ENCODE measurements around the gene FYB1. TPM values are rescaled to one million over a fixed set of nuclear protein-coding genes. Genes with fewer than 3 reads are reported as not detected.
"Not testable (repeated sequence)": the region's sequence is repeated elsewhere in the genome, so short reads cannot be mapped to it uniquely, and the experiment has no call there.

FYB1 gene
- total RNA-seq, 1 donor from 2014 or later: 31.3 TPM

DNA sequence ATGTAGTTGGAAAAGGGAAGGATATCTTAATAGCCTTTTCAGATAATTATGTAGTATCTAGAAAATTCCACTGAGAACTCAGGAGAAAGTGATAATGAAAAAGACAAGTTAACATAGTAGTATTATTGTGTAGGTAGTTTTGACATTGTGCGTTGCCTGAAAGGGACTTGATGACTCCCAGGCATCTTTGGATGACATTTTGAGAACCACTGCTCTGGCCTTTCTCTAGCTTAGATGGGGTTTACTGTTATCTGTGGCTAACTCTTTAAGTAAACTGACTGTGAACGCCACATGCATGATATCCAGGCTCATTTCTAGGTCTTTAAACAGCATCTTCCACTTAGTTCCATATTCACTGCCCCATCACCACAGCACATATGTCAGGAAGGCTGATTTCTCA, 14.4 kb upstream of the FYB1 start:
- intact Hi-C loops (cut with DNase I): no loop called here
- no peak for ATAC-seq
- no peak for DNase-seq (ENCODE audit: low spot score)

GRCh38 chr5:39231705-39232525, 12.6 kb upstream of the FYB1 start:
- no peak for DNase-seq (ENCODE audit: low spot score)
- intact Hi-C loops (cut with DNase I): no loop called here

DNA sequence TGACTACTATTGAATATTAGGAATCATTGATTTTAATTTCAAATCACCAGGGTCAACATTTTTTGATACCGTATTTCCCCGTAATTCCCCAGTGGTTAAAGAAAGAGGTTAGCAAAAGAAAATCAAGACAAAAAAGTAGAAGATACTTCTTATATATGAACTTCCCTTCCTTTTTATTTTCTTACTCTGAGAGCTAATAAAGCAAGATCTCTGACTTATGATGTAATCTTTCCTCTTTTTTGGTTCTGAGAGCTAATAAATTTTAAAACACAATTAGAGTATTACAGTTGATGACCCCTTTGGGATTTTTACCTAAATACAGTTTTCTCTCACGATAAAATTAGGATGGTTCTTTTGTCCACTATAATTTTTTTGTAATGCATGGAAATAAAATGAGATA, 9.2 kb upstream of the FYB1 start:
- intact Hi-C loops (cut with DNase I): no loop called here
- no peak for ATAC-seq
- DNase-seq (ENCODE audit: low spot score): no peak

More at GRCh38 chr5:39231705-39232525, 12.6 kb upstream of the FYB1 start:
- no peak for ATAC-seq

GRCh38 chr5:39226558-39226957, 7.2 kb upstream of the FYB1 start:
- DNase-seq (ENCODE audit: low spot score): no peak
- intact Hi-C loops (cut with DNase I): no loop called here
- ATAC-seq: no peak

GRCh38 chr5:39226100-39226451, 6.7 kb upstream of the FYB1 start:
- ATAC-seq (no peak), DNase-seq (ENCODE audit: low spot score) (no peak)
- intact Hi-C loops (cut with DNase I): no loop called here

GRCh38 chr5:39225405-39226099, 6.2 kb upstream of the FYB1 start:
- ATAC-seq: no peak
- DNase-seq (ENCODE audit: low spot score): no peak
- intact Hi-C loops (cut with DNase I): no loop called here

- intact Hi-C loops (cut with DNase I): no loop called here
- ATAC-seq: peak; percentile 76
Observed at GRCh38 chr5:39224196-39224761, 4.9 kb upstream of the FYB1 start.

DNA sequence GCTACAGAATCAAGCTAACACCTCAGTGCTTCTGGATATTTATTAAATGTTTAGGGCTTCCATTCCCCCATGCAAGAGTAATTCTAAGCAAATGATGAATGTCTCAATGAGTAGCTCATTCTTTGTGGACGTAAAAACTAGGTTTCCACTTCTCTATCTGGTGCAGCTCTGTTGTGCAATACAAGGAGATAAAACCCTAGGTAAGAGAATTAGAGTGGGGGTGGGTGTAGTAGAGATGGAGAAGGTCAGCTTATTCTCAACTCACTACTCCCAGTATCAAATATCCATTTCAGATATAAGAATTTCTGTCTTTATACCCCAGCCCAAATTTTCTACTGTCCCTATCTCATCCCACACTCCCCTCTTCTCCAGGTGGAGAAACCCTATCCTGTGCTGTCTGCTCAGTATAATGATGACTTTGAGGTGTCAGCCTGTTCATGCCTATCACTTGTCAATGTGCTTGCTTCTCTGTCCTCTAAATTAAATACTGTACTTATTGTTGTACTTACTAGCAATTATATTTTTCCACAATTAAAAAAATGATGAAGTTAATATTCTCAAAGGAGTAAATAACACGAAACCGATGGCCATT, 4.3 kb upstream of the FYB1 start:
- ATAC-seq (no peak), DNase-seq (ENCODE audit: low spot score) (no peak)
- intact Hi-C loops (cut with DNase I): no loop called here

More at GRCh38 chr5:39224196-39224761, 4.9 kb upstream of the FYB1 start:
- no peak for DNase-seq (ENCODE audit: low spot score)

DNA sequence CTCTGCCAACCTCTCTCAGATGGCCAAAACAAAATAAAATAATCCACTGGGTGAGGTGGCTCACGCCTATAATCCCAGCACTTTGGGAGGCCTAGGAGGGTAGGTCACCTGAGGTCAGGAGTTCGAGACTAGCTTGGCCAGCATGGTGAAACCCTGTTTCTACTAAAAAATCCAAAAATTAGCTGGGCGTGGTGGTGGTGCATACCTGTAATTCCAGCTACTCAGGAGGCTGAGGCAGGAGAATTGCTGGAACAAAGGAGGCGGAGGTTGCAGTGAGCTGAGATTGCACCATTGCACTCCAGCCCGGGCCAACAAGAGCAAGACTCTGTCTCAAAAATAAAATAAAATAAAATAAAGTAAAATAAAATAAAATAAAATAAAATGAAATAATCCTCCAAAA, 2.3 kb upstream of the FYB1 start:
- DNase-seq (ENCODE audit: low spot score); intact Hi-C loops (cut with DNase I); ATAC-seq: not testable (repeated sequence)

- intact Hi-C loops (cut with DNase I): no loop called here
- no peak for ATAC-seq
Observed at GRCh38 chr5:39220280-39221030, 1.1 kb upstream of the FYB1 start.

GRCh38 chr5:39218482-39219402, 621 bp downstream of the FYB1 start:
- no peak for DNase-seq (ENCODE audit: low spot score)
- peak; percentile 76 for ATAC-seq
- intact Hi-C loops (cut with DNase I): loop anchor here (10.0 kb wide), 1 partner anchor 326 kb away; no protein-coding TSS in a partner anchor

More at GRCh38 chr5:39220280-39221030, 1.1 kb upstream of the FYB1 start:
- no peak for DNase-seq (ENCODE audit: low spot score)

- DNase-seq (ENCODE audit: low spot score) (peak; percentile 81), ATAC-seq (peak; percentile 87)
- intact Hi-C loops (cut with DNase I): loop anchor here (10.0 kb wide), 1 partner anchor 327 kb away; no protein-coding TSS in a partner anchor
Observed at GRCh38 chr5:39217365-39218281, 1.7 kb downstream of the FYB1 start.

GRCh38 chr5:39216631-39217030, 2.7 kb downstream of the FYB1 start:
- ATAC-seq: no peak
- intact Hi-C loops (cut with DNase I): loop anchor here (10.0 kb wide), 1 partner anchor 328 kb away; no protein-coding TSS in a partner anchor
- DNase-seq (ENCODE audit: low spot score): no peak

GRCh38 chr5:39215857-39216256, 3.5 kb downstream of the FYB1 start:
- ATAC-seq: no peak
- intact Hi-C loops (cut with DNase I): loop anchor here (10.0 kb wide), 1 partner anchor 329 kb away; no protein-coding TSS in a partner anchor
- DNase-seq (ENCODE audit: low spot score): no peak

GRCh38 chr5:39214912-39215709, 4.3 kb downstream of the FYB1 start:
- no peak for DNase-seq (ENCODE audit: low spot score)
- ATAC-seq: no peak
- intact Hi-C loops (cut with DNase I): loop anchor here (10.0 kb wide), 1 partner anchor 330 kb away; no protein-coding TSS in a partner anchor

Measured in sciatic nerve (tissue), 2 donors.